HepG2 (cell line): ENCODE data around the gene NEDD8. TPM values are rescaled to one million over a fixed set of nuclear protein-coding genes. Genes with fewer than 3 reads are reported as not detected.

Experiments used
- IKZF4 ChIP-seq: sonication (generic); formaldehyde crosslinking; IDR thresholded peaks from 2 replicates; pipeline ENCODE4 v1.5.1; 2020; ENCODE audit warnings: borderline replicate concordance, mild to moderate bottlenecking, low read depth, missing genetic modification reagents; ENCODE audit errors: not compliant biosample characterization
- JUNB ChIP-seq: sonication (generic); formaldehyde crosslinking; IDR thresholded peaks from 2 replicates; pipeline ENCODE4 v1.8.0; 2022; ENCODE audit warnings: missing genetic modification reagents, mild to moderate bottlenecking, borderline replicate concordance
- MLX ChIP-seq: IDR thresholded peaks from 2 replicates; pipeline ENCODE4 v1.6.1; 2016
- NR0B2 ChIP-seq: sonication (generic); formaldehyde crosslinking; IDR thresholded peaks from 2 replicates; pipeline ENCODE4 v1.4.0; 2020; ENCODE audit warnings: mild to moderate bottlenecking, missing genetic modification reagents
- RBFOX2 ChIP-seq: fragments of 200-400 bp; formaldehyde crosslinking; IDR thresholded peaks from 2 replicates; pipeline ENCODE4 v1.6.1; 2017; ENCODE audit warnings: low read depth, mild to moderate bottlenecking, low read length
- REL ChIP-seq: sonication (generic); formaldehyde crosslinking; conservative IDR thresholded peaks from 2 replicates; pipeline ENCODE4 v1.8.0; 2022; ENCODE audit warnings: mild to moderate bottlenecking, missing genetic modification reagents, moderate library complexity
- TCF12 ChIP-seq, 2 experiments: fragments of 450-650 bp in 1 of 2; sonication (generic) in 1 of 2; formaldehyde crosslinking in 1 of 2; IDR thresholded peaks; 2 replicates each; pipeline versions ENCODE4 v1.6.1 to v1.8.0; 2017 to 2022; ENCODE audit warnings: antibody characterized with exemption in 1 of 2, mild to moderate bottlenecking in 1 of 2, missing genetic modification reagents in 1 of 2, moderate library complexity in 1 of 2
- ZNF20 ChIP-seq: sonication (generic); formaldehyde crosslinking; IDR thresholded peaks from 2 replicates; pipeline ENCODE4 v1.4.0; 2020; ENCODE audit warnings: mild to moderate bottlenecking, moderate library complexity, missing genetic modification reagents
- ZNF333 ChIP-seq: sonication (generic); formaldehyde crosslinking; IDR thresholded peaks from 2 replicates; pipeline ENCODE4 v1.4.0; 2020; ENCODE audit warnings: mild to moderate bottlenecking, missing genetic modification reagents, borderline replicate concordance
- ZNF446 ChIP-seq: sonication (generic); formaldehyde crosslinking; IDR thresholded peaks from 2 replicates; pipeline ENCODE4 v1.5.0; 2020; ENCODE audit warnings: mild to moderate bottlenecking, missing genetic modification reagents
- ZNF562 ChIP-seq: sonication (generic); formaldehyde crosslinking; IDR thresholded peaks from 2 replicates; pipeline ENCODE4 v1.8.0; 2022; ENCODE audit warnings: missing genetic modification reagents, borderline replicate concordance
- ZNF782 ChIP-seq: sonication (generic); formaldehyde crosslinking; IDR thresholded peaks from 2 replicates; pipeline ENCODE4 v1.4.0; 2020; ENCODE audit warnings: missing genetic modification reagents, mild to moderate bottlenecking, borderline replicate concordance
- ZNF879 ChIP-seq: sonication (generic); formaldehyde crosslinking; IDR thresholded peaks from 2 replicates; pipeline ENCODE4 v1.8.1; 2023; ENCODE audit warnings: missing genetic modification reagents
- polyA plus RNA-seq, 8 experiments: library from polyadenylated mRNA; depleted of rRNA in 3 of 8; stranded (reverse) in 7 of 8; unstranded in 1 of 8; fragments of >200 nt; fragmentation: Illumina TruSeq in 4 of 8; extraction: Trizol in 4 of 8; gene quantifications; 2 replicates each; pipeline versions ENCODE4 v1.2.1 to v1.2.3, GENCODE V29; 2011 to 2016; ENCODE audit warnings: low read depth in 4 of 8, missing spikeins in 1 of 8, mixed read lengths in 1 of 8; ENCODE audit not compliant: insufficient read depth in 1 of 8
- total RNA-seq, 5 experiments: library from RNA; depleted of rRNA; stranded (reverse); fragments of >200 nt; fragmentation: Illumina TruSeq; extraction: Trizol; gene quantifications; 2 replicates each; pipeline ENCODE4 v1.2.3, GENCODE V29; 2016; ENCODE audit warnings: low read depth in 1 of 5
- TF ChIP-seq, protein P1 (sequence below): sonication (generic); formaldehyde crosslinking; IDR thresholded peaks from 2 replicates; pipeline ENCODE4 v1.4.0; 2020; ENCODE audit warnings: missing genetic modification reagents, mild to moderate bottlenecking, borderline replicate concordance
- TF ChIP-seq, protein P2 (sequence below): sonication (generic); formaldehyde crosslinking; IDR thresholded peaks from 2 replicates; pipeline ENCODE4 v1.8.0; 2022; ENCODE audit warnings: mild to moderate bottlenecking, missing genetic modification reagents, moderate library complexity
- TF ChIP-seq, protein P3 (sequence below): sonication (generic); formaldehyde crosslinking; IDR thresholded peaks from 2 replicates; pipeline ENCODE4 v1.5.0; 2020; ENCODE audit warnings: missing genetic modification reagents
- TF ChIP-seq, protein P4 (sequence below): sonication (generic); formaldehyde crosslinking; conservative IDR thresholded peaks from 2 replicates; pipeline ENCODE4 v1.8.1; 2023; ENCODE audit warnings: missing genetic modification reagents

The NEDD8 gene
- total and polyA plus RNA-seq, 2 of the 13 experiments (the other 11 are each of a cell fraction or from before 2014, with no cell fraction given): 535 to 713 TPM

GRCh38 chr14:24206260-24207103 lies 25.7 kb downstream of the NEDD8 start (continued):
- TF ChIP-seq, protein P1, sequence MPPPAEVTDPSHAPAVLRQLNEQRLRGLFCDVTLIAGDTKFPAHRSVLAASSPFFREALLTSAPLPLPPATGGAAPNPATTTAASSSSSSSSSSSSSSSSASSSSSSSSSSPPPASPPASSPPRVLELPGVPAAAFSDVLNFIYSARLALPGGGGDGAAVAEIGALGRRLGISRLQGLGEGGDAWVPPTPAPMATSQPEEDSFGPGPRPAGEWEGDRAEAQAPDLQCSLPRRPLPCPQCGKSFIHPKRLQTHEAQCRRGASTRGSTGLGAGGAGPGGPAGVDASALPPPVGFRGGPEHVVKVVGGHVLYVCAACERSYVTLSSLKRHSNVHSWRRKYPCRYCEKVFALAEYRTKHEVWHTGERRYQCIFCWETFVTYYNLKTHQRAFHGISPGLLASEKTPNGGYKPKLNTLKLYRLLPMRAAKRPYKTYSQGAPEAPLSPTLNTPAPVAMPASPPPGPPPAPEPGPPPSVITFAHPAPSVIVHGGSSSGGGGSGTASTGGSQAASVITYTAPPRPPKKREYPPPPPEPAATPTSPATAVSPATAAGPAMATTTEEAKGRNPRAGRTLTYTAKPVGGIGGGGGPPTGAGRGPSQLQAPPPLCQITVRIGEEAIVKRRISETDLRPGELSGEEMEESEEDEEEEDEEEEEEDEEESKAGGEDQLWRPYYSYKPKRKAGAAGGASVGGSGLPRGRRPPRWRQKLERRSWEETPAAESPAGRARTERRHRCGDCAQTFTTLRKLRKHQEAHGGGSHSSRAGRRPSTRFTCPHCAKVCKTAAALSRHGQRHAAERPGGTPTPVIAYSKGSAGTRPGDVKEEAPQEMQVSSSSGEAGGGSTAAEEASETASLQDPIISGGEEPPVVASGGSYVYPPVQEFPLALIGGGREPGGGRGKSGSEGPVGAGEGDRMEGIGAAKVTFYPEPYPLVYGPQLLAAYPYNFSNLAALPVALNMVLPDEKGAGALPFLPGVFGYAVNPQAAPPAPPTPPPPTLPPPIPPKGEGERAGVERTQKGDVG (CRISPR knock-in tag): no peak
- TF ChIP-seq ZNF333 (CRISPR knock-in tag) (0 out of 2 replicates have a peak, but pooled peaks have one; percentile 64), ZNF20 (CRISPR knock-in tag) (no peak), RBFOX2 (peak; percentile 58), IKZF4 (CRISPR knock-in tag) (no peak), ZNF562 (CRISPR knock-in tag) (no peak), MLX (CRISPR knock-in tag) (no peak), REL (CRISPR knock-in tag) (no peak), TCF12 (IDR thresholded peaks at IDR 0.05) (no peak), TCF12 (CRISPR knock-in tag; IDR thresholded peaks at IDR 0.05) (0 out of 2 replicates have a peak, but pooled peaks have one; percentile 34), JUNB (CRISPR knock-in tag) (no peak), ZNF446 (CRISPR knock-in tag) (no peak), ZNF782 (CRISPR knock-in tag) (no peak), NR0B2 (CRISPR knock-in tag) (peak; percentile 18; the same call in 1 of the 2 replicates), ZNF879 (CRISPR knock-in tag) (no peak)
- TF ChIP-seq, protein P2, sequence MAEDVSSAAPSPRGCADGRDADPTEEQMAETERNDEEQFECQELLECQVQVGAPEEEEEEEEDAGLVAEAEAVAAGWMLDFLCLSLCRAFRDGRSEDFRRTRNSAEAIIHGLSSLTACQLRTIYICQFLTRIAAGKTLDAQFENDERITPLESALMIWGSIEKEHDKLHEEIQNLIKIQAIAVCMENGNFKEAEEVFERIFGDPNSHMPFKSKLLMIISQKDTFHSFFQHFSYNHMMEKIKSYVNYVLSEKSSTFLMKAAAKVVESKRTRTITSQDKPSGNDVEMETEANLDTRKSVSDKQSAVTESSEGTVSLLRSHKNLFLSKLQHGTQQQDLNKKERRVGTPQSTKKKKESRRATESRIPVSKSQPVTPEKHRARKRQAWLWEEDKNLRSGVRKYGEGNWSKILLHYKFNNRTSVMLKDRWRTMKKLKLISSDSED (CRISPR knock-in tag): no peak
- TF ChIP-seq, protein P3, sequence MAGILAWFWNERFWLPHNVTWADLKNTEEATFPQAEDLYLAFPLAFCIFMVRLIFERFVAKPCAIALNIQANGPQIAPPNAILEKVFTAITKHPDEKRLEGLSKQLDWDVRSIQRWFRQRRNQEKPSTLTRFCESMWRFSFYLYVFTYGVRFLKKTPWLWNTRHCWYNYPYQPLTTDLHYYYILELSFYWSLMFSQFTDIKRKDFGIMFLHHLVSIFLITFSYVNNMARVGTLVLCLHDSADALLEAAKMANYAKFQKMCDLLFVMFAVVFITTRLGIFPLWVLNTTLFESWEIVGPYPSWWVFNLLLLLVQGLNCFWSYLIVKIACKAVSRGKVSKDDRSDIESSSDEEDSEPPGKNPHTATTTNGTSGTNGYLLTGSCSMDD: no peak
- TF ChIP-seq, protein P4, sequence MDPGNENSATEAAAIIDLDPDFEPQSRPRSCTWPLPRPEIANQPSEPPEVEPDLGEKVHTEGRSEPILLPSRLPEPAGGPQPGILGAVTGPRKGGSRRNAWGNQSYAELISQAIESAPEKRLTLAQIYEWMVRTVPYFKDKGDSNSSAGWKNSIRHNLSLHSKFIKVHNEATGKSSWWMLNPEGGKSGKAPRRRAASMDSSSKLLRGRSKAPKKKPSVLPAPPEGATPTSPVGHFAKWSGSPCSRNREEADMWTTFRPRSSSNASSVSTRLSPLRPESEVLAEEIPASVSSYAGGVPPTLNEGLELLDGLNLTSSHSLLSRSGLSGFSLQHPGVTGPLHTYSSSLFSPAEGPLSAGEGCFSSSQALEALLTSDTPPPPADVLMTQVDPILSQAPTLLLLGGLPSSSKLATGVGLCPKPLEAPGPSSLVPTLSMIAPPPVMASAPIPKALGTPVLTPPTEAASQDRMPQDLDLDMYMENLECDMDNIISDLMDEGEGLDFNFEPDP: 0 out of 2 replicates have a peak, but pooled peaks have one; percentile 56
